HG03432 (cell line): ENCODE results near the gene TOR1AIP2.
A peak's percentile ranks its signal among the peaks of the same experiment; 100 is the strongest.
"Not testable (repeated sequence)": the region's sequence is repeated elsewhere in the genome, so short reads cannot be mapped to it uniquely, and the experiment has no call there.

Source experiments
- ATAC-seq: cut with Tn5 transposase; IDR thresholded peaks from one replicate; pipeline ENCODE4 v1.9.1; 2021; ENCODE audit warnings: mild to moderate bottlenecking, moderate library complexity; ENCODE audit not compliant: unreplicated experiment

The TOR1AIP2 gene

DNA sequence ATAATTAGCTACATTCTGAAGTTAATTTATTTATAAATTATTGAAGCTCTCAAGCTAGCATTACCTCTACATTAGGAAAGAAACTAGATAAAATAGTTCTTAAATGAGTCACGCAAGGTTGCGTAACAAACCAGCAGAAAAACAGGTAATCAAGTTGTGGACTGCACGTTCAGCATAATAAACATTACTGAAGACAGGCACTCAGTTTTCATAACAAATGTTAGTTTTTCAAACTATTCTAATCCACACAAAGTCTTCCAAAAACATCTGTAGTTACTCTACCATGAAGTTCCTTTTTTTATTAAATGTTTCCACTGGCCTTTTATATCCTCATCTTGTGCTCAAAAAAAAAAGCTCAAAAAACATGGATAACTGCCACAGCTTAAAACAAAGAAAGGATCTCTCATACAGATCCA lies 1.3 kb downstream of the TOR1AIP2 start:
- ATAC-seq: no peak

DNA sequence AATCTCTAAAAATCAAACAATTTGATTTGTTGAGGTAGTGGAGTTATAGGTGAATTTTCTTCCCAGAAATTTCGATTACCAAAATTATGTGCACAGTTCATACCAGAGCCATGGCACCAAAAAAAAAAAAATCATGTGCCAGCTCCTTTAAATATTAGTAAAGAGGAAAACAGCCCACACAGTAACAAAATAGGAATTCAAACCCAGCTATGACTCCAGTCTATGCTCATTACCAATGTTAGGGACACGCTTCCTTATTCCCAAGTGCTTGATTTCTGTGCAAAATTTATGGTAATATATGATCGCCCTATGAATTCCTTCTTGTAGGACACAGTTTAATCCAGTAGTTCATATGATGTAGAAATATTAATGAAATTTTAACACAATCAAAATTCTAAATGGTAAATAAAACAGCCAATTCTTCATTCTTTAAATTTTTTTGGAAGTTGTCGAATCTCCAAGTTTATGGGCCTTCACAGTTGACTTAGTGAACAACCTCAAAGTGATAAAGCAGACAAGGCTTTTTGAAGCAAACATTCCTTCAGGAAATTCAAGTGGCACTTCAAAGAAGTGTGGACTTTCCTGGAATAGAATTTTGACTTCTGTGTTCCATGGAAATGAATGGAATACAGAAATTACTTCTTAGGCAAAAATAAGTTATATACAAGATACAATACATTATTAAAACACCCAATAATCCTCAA lies 1.9 kb downstream of the TOR1AIP2 start:
- no peak for ATAC-seq

DNA sequence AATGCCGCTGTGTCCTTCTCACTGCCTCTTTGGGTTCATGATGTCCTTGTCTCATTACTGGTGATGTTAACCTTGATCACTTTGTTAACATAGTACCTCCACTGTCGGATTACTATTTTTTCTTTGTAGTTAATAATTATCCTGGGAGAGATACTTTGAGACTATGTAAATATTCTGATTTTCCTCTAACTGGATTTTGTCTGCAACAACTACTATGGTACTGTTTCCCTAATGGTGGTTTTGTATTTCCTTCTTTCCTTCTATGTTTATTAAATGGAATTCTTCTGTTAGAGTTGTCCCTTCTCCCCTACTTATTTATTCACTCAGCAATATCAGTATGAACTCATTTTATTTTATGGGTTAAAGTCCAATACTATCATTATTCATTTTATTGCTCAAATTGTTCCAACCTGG lies 4.2 kb downstream of the TOR1AIP2 start:
- ATAC-seq: no peak

DNA sequence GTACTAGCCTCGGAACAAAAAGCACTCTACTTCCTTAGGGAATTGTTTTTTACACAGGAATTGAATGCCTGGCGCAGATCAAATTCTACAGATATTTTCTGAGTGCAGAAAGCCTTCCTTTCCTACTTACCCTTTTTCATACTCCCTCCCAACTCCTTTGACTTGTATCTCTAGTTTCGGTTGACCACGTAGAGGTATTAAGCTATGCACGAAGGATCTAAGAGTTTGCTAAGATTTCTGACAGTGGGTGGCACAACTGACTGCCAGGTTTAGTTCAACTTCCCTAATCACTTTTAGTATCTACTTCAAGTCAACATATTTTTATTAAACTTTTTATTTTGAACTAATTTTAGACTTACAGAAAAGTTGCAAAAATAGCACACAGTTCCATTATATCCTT lies 5.0 kb downstream of the TOR1AIP2 start:
- ATAC-seq: no peak

DNA sequence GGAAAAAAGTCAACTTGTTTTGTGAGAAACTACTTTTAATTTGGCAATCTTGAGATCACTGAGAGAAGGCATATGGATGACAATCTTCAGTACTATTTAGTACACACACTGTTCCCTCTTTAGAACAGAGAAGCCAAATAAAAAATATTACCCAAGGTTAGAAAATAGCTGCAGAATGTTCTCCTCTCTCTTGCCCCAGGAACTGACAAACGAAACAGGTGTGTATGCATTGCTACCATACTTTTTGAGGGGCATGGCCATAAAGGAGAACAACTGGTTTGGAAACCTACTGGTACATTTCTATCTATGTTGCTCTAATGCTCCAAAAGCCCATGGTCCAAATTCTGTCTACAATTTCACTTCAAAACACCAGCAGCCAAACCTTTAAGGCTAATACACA lies 5.7 kb downstream of the TOR1AIP2 start:
- no peak for ATAC-seq

DNA sequence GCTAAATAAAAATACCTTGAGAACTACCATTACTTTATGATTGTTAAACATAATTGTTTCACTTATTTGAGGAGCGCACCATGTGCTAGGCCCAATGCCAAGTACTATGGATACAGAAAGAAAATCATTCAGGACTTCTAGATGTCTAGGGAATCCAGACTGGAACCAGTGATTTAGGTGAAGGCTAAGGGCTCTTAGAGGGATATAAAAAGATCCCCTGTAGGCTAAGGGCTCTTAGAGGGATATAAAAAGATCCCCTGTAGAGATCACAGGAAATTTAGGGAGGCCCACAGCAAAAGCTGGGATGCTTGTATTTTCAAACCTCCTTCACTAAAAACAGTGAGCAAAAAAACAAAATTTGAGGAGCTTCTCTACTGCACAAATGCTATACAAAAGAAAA lies 6.7 kb downstream of the TOR1AIP2 start:
- ATAC-seq: no peak

DNA sequence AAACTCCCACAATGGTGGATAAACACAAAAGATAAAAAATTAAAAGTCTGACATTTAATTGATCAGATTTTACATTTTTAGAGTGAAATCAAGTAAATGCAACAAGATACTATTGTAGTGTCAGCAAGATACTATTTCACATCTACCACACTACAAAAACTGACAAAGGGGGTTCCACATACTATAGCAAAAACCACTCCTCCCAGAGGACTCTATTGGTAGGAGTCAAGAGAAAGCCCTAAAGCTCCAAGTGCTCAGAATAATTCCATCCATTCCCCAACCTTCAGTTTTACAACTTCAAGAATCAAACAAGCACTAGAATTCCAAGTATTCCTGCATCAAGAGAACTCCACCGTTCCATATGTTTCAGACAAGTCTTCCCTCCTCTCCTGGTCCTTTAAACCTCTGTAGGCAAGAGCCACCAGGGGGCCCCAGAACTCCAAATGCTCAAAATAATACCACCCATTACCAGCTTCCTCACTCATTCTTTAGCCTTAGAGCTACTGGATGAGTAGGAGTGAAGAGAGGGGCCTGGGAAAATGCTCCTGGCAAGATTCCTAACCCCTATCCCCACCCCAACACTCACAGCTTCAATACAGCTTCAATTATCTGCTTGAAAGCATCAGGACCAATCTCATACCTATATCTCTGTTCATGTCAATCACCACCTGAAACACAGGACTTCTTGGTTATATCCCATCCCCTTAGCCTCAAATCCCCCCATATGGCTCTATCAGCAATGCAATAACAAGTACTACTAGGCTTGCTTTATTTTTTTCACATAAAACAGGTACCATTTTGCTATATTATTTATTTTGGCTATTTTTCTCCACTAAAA lies 9.9 kb downstream of the TOR1AIP2 start:
- ATAC-seq: peak; percentile 73

DNA sequence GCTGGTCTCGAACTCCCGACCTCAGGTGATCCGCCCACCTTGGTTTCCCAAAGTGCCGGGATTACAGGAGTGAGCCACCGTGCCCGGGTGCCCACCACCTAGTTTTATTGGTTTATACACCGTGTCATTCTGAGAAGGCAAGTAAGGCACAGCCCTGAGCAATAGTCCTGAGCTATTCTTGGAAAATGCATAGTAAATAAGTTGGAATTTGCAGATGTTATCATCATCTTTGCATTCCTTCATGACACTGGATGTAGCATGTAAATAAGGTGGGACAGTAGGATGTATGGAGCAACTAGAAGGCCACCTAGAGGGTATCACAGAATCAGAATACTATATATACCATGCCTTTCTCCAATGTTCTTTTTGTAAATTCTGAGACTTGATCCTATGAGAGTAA lies 11.0 kb downstream of the TOR1AIP2 start:
- ATAC-seq: no peak

DNA sequence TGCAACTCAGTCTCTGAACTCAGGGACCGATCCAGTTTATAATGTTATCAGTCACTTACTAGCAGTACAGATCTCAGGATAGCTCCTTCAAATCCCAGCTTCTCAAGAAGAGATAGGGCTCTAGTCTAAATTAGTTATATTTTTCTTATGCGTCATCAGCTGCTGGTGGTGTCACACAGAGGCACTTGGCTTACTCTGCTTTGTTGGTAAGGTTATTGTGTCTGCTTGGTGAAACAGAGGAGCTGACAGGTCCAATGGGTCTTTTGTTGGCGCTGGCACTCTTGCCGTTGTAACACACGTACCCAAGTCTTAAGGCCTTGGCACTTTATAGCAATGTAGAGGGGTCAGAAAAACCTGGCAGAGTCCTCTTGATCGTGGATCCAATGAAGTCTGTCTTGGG lies 12.2 kb downstream of the TOR1AIP2 start:
- no peak for ATAC-seq

DNA sequence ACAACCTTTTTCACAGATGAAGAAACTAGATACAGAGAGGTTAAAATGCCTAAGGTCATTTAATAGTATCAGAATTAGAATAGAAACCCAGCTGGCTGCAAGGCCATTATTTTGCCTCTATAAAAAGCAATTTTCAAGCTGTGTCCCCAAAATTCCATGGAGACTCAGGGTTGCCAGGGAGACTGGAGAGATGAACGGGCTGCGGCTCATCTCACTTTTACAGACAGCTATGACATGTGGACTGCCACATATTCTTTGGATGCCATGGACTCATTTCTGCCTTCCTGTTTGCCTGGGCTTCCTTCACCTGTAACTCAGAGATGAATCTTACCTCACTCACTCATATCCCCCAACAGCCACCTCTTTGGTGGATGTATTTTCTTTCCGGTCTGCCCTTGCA lies 17.0 kb downstream of the TOR1AIP2 start:
- no peak for ATAC-seq

DNA sequence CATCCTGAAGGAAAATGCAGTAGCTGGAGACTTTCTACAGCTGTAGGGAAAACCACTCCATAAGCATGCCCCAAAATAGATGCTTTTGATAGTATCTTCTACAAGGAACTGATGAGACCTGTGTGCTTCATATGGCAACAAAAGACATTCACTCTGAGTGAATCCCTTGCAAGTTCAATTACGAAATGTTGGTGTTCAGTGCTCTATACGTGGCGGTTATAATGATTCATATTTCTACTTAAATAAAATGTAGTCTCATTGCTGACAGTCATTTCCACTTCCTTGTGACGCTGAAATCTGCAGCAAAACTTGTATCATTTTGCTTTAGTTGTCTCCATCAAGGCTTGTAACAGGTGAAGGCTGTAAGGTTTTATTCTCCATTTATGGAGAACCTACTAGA lies 20.6 kb downstream of the TOR1AIP2 start:
- ATAC-seq: no peak

DNA sequence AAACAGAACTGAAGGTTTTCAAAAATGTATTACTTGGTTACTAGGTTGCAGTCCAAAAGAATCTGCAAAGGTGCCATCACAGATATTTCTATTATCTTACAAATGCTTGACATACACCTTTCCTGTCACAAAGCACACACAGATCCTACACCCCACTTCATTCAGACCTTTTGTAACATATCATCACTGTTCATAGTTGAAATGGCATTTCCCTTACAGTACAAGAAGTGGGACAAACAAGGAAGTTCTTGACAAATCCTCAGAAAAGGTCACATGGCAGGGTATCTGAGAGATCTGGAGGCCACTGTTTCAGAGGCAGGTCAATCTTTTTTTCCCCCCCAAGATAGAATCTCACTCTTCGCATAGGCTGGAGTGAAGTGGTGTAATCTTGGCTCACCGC lies 21.3 kb downstream of the TOR1AIP2 start:
- ATAC-seq: no peak

DNA sequence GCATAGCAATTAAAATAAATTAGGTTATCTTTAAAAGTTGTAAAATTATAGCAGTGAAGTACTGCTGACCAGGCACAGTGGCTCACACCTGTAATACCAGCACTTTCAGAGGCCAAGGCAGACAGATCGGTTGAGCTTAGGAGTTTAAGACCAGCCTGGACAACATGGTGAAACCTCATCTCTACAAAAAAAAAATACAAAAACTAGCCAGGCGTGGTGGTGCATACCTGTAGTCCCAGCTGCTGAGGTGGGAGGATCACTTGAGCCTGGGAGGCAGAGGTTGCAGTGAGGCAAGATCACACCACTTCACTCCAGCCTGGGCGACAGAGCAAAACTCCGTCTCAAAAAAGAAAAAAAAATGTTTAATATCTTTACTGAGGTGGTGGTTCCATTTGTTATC lies 21.8 kb downstream of the TOR1AIP2 start:
- ATAC-seq: not testable (repeated sequence)

DNA sequence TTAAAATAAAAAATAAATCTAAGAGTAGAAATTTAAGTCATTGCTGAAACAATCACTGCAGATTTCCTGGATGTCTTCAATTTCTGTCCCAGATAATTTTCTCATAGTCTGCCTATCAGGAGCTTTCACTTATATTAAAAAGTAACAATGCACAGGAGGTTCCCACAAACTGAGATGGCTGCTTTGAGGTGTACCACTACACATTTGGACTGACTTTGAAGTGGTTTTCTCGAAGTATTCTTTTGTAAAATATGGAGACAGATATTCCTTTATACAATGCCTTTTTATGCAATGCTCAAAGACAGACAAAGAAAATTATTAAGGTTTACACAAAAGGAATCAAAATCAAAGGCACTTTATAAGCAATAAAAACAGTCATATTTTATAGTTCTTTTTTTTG lies 24.5 kb downstream of the TOR1AIP2 start:
- ATAC-seq: no peak

DNA sequence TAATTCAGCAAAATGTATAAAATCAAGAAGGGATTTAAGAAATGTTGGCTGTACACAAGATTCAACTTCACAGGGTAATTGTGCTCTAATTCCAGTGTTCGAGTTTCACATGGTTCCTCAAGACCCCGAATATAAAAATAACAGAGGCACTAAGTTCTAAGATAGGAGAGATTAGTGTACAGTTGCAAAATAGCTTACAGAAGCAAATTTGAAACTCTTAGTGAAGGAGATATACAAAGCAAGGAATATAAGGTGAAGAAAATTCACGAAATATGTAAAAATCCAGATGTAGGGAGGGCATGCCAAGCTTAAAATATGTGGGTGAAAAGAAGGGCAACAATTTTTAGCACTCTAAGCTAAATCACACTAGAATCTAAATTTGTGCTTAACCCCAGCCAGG lies 29.4 kb downstream of the TOR1AIP2 start:
- no peak for ATAC-seq

DNA sequence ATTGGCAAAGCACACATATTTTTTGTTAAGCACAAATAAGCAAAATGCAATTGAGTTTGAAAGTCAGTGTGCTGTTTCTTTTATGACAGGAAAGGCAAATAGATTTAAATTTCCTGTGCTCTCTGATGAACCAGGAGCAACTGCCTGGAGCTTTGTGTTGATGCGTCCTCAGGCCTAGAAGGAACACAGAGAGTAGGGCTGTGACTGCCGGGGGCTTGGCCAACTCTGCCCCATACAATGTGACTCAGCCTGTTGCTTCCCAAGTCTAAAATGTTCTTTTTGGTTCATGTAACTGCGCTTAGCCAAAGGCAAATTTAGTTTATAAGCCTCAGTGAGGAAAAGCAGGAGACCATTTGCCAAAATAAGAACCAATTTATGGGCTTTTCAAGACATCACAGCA lies 37.5 kb downstream of the TOR1AIP2 start:
- ATAC-seq: no peak

DNA sequence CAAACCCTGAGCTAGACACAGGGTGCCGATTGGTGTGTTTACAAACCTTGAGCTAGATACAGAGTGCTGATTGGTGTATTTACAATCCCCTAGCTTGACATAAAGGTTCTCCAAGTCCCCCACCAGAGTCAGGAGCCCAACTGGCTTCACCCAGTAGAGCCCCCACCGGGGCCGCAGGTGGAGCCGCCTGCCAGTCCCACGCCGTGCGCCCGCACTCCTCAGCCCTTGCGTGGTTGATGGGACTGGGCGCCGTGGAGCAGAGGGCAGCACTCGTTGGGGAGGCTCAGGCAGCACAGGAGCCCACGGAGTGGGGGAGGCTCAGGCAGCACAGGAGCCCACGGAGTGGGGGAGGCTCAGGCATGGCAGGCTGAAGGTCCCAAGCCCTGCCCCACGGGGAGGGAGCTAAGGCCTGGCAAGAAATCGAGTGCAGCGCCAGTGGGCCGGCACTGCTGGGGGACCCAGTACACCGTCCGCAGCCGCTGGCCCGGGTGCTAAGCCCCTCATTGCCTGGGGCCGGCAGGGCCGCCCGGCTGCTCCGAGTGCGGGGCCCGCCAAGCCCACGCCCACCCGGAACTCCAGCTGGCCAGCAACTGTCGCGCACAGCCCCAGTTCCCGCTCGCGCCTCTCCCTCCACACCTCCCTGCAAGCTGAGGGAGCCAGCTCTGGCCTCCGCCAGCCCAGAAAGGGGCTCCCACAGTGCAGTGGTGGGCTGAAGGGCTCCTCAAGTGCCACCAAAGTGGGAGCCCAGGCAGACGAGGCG lies 40.7 kb downstream of the TOR1AIP2 start:
- not testable (repeated sequence) for ATAC-seq

DNA sequence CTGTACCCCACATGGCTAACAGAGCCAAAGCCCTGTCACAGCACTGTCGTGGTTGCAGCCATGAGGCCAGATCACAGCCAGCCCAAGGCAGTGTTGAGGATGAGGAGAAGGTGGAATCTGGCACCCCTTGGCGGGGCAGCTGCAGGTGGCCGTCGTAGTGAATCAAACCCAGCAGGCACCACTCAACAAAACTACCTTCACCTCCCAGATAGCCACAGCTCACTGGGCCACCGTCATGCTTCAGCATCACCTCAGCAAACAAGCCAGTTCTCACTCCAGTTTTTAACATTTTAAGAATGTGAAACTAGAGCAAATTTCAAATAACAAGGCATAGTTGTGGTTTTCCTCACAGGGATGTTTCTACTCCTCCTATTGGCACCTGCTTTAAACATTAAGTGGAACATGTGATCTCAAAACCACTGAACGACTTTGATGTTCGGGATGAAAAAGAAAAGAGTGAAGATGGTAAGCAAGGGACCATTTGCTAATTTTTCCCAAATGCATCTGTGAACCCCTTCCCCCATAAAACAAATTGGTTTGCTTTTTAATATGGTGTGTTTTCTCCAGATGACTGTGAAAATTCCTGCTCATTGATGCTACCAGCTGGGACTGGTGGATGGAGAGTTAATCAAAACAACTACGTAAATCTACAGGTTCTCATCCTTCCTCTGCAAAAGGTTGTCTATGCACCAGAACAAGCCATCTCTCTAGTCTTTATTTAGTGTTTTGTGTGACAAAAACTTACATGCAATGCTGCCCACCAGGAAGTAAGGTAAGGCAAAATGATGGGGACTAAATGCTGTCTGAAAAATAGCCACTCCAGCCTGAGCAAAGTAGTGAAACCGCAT lies 45.5 kb downstream of the TOR1AIP2 start:
- ATAC-seq: no peak

DNA sequence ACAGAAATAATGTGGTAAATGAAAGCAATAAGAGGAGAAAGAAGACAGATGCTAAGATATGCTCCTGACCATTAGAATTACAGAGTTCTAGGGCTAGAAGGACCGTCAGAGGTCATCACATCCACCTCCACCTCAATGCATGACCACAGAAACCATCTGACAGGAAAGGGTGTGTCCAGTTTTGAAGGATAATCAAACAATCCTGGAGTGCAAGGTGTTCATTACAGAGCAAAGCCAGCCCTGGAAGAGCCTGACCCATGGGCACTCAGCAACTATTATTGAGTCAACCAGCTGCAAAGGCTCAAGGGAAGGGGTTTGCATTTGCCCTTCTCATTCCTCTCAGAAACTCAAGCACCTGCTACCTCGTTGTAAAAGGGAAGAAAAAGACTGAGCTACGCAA lies 46.4 kb downstream of the TOR1AIP2 start:
- no peak for ATAC-seq

DNA sequence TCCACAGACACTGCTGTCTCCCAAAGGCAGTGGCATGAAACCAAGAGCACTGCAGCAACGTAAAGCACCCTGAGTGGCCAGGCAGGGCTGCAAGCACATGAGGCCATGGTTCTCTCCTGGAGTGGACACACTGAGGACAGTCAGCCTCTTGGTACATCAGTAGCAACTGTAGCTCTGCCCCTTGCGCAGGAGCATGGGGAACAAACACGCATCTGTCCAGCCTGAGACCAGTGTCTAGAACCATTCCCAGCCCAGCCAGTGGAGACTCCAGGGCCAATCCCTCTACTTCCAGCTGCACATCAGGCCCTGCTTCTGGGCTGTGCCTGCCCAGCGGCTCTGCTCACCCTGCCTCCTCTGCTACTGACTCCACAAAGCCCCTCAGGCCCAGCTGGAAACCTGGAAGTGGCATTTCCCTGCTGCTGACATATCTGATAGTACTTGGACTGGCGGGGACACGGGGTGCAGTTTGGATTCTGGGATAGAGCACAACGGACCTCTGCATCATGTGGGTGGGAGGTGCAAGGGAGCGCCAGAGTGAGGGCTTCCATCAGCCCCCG lies 49.0 kb downstream of the TOR1AIP2 start:
- no peak for ATAC-seq
